ENCODE results near the gene RHOU.
"Not testable (repeated sequence)": the region's sequence is repeated elsewhere in the genome, so short reads cannot be mapped to it uniquely, and the experiment has no call there.

Gene RHOU

DNA sequence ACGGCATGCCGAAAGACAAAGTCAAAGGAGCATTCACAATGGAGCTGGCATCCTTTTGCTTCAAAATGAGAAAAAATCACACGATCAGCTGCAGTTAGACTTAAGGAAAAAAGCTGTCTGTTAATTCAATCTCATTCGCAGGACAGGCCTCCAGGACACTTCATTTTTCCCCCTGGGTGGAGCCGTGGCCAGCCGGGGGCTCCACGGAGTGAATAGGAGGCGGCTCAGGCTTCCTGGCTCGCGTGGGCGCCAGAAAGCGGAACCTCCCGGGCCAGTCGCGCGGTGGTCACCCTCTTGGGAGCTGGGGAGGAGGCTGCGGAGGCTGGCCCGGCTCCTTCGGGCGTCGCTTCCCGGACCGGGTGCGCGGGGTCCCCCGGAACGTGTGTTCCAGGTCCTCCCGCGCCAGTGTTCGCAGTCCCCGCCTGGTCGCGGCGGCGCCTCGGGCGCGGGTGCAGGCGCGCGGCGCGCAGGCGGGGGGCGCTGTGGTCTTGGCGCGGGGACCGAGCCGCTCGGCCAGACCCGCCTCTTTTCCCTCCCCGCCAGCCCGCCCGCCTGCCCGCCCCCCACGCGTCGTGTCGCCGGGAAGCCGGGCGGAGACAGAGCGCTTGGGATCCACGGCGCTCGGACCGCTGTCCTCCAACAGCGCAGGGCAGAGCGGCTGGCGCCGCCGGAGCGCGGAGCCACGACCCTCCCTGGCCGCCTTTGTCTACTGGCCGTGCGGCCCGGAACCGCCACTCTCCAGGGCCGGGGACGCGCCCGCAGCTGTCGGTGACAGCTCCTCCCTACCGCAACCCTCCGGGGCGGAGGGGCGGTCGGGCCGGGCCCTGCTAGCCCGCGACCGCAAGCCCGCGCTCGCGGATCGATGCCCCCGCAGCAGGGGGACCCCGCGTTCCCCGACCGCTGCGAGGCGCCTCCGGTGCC lies at the start of gene RHOU:
TSS of gene RHOU (plus strand) at position 599 of the 921 bp plus-strand sequence. CDS start at position 863, 264 bp downstream.
- peak; percentile 30 to 57 (median 48) for DNase-seq (ENCODE audit: low read depth in 3 of 3)

- DNase-seq (ENCODE audit: low read depth in 3 of 3): no peak
These were observed 47.7 kb upstream of the RHOU start for GRCh38 chr1:228687587-228687986.

DNA sequence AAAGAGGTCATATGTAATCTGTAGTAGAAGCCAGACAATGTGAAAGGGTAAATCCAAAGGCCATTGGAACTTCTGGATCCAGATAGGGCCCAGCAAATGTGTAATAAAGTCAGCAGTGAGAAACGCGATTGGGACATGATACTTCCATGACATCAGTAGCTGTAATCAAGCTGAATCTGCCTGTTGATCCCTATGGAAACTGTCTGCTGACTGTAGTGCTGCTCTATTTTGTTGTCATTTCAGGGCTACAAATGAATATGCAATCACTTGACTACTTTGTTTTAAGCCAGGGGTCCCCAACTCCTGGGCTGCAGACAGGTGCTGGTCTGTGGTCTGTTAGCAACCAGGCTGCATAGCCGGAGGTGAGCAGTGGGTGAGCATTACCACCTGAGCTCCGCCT lies 46.0 kb upstream of the RHOU start:
- DNase-seq (ENCODE audit: low read depth in 3 of 3): no peak

DNA sequence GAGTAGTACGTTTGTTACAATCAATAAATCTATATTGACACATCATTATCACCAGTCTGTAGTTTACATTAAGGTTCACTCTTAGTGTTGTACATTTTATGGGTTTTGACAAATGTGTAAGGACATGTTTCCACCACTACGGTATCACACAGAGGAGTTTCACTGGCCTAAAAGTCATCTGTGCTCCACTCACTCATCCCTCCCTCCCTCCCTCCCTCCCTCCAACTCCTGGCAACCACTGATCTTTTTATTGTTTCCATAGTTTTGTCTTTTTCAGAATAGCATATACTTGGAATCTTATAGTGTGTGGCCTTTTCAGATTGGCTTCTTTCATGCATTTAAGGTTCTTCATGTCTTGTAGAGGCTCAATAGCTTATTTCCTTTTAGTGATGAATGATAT lies 44.1 kb upstream of the RHOU start:
- no peak for DNase-seq (ENCODE audit: low read depth in 3 of 3)

DNA sequence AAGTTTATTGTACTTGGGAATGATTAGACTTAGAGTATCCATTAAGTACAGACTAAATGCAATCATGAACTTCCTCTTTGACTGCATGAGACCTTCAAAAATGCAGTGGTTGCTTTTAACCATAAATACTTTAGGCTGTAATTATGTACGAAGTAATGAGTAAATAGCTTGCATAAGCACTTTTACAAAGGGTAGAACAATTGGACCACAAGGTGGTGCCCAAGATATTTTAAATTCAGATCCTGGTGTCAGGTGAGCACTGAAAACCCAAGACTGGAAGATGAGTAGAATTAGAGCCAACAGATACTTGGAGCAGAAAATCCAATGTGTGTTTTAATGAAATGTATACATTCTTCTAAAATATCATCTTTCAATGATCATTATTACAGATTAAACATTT lies 43.4 kb upstream of the RHOU start:
- no peak for DNase-seq (ENCODE audit: low read depth in 3 of 3)

DNA sequence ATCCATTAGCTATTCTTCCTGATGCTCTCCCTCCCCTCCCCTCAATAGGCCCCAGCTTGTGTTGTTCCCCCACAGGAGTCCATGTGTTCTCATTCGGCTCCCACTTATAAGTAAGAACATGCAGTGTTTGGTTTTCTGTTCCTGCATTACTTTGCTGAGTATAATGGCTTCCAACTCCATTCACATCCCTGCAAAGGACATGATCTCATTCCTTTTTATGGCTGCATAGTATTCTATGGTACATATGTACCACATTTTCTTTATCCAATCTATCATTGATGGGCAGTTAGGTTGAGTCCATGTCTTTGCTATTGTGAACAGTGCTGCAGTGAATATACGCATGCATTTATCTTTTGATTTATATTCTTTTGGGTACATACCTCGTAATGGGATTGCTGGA lies 40.8 kb upstream of the RHOU start:
- DNase-seq (ENCODE audit: low read depth in 3 of 3): not testable (repeated sequence)

- no peak for DNase-seq (ENCODE audit: low read depth in 3 of 3)
These were observed 40.0 kb upstream of the RHOU start for GRCh38 chr1:228695015-228695955.

DNA sequence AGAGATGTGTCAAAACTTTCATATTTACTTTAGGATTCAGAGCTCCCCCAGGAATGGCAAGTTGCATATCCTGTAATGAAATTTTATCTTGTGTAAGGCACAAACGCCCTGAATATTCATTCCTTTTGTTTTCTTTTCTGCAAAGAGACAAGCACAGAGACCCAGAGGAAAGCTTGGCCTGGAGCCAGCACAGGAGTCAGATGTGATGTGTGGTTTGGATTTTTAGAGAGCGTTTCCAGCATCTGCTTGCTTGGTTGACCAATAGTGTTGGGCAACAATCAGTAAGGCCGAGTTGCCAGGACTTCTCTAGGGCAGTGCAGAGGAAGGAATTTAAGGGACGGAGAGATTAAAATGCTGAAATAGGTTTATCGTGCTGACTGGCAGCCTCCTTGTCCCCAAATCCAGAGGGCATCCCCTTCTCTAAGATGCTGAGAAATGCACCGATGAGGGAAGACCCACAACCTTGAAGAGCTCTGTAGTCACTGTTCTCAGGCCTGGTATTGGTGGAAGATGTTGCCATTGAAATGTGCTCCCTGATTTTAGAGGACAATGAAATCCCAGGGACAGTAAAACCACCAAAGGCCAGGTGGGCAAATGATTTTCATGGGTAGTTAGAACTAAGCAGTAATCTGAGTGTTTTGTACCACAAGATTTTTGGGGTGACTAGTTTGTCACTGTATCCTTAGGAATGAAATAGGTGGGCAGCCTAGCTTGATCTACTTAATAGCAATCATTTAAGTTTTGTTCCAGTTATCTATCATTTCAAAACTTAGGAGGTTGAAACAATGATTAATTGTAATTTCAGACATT lies 37.9 kb upstream of the RHOU start:
- DNase-seq (ENCODE audit: low read depth in 3 of 3): no peak

GRCh38 chr1:228698017-228698329 lies 37.3 kb upstream of the RHOU start:
- DNase-seq (ENCODE audit: low read depth in 3 of 3): no peak

- DNase-seq (ENCODE audit: low read depth in 3 of 3): no peak
These were observed 32.8 kb upstream of the RHOU start for GRCh38 chr1:228702433-228702832.

DNA sequence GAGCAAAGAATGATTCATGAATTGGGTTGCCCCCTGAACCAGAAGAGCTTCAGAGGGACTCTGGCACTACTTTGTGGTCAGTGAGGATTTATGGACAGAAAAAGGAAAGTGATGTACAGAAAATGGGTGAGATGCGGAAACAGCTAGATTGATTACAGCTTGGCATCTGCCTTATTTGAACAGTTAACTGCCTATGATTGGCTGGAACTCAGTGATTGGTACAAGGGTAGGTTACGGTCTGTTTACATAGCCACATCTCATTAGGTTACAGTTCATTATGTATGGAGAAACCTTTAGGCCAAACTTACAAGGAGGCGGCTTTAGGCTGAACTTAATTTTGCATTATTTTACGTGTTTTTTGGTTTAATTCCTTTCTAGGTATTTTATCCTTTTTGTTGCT lies 29.0 kb upstream of the RHOU start:
- no peak for DNase-seq (ENCODE audit: low read depth in 3 of 3)

DNA sequence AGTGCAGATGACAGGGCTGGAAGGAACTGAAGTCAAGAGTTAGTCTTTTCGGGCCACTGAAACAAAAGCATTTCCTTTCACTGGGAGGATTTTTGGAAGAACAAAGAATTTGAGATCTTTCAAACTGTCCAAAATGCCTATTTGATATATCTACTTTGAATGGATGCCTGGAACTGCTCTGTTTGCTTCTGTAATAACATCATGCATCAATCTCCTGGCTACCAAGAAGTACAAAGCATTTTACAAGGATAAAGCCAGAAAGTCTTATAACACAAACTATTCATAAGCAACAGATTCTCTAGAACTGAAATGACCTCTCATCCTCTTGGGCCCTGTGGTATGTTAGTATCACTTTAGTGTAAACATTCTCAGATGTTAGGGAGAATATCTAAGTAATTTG lies 18.2 kb upstream of the RHOU start:
- no peak for DNase-seq (ENCODE audit: low read depth in 3 of 3)

- no peak for DNase-seq (ENCODE audit: low read depth in 3 of 3)
These were observed 13.9 kb upstream of the RHOU start for GRCh38 chr1:228721407-228721806.

DNA sequence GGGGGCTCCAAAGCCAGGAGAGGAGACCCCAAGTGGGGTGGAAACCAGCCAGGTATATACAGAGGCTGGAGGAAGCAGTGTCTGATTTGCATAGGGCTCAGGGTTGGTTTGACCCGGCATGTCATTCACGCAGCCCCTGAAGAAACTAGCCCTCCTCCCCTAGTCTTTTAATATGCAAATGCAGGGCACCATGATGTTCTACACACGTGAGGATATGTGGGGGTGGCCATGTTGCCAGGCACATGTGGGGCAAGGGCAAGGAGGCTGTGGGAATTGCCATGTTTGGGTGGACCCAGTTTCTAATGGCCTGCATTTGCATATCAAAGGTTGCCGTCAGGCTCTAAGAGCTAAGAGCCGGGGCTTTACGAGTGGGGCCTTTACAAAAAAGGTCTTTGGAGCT lies 12.0 kb upstream of the RHOU start:
- DNase-seq (ENCODE audit: low read depth in 3 of 3): no peak

DNA sequence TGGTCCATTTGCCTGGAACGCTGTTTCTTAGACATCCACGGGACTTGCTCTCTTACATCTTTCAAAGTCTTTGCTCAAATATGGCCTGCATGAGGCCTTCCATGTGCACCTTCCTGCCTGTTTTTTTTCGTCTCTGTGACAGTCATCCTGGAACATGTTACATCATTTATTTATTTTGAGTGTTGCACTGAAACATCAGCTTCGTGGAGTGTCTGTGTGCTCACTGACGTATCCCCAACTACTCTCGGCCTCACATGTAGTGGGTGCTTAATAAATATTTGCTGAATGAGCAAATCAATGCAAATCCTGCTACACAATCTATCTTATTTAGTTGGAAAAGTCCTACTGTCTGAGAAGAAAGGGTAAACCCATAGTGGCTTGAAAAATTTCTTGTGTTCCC lies 11.4 kb upstream of the RHOU start:
- DNase-seq (ENCODE audit: low read depth in 3 of 3): no peak

GRCh38 chr1:228725178-228725577 lies 10.1 kb upstream of the RHOU start:
- DNase-seq (ENCODE audit: low read depth in 3 of 3): no peak

DNA sequence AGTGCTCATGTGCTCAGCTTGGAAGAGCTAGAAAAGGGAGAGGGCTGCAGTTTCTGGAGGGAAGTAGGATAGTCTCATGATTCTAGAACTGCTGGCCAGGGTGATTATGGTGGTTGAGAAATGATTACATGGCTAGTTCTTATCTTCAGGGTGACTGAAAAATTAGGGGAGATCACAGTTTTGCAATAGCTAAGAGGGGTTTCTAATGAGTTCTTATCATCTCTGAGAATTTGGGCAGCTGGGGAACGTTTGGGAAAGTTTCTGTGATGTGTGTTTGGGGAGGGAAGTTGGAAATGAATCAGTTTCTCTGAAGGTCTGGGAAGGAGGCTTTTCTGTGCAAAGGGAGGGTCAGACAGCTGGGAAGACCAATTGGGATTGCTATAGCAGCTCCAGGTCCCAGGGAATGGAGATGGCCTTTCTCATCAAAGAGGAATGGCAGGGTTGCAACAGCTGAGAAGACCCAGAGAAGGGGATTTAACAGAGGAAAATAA lies 7.6 kb upstream of the RHOU start:
- no peak for DNase-seq (ENCODE audit: low read depth in 3 of 3)

DNA sequence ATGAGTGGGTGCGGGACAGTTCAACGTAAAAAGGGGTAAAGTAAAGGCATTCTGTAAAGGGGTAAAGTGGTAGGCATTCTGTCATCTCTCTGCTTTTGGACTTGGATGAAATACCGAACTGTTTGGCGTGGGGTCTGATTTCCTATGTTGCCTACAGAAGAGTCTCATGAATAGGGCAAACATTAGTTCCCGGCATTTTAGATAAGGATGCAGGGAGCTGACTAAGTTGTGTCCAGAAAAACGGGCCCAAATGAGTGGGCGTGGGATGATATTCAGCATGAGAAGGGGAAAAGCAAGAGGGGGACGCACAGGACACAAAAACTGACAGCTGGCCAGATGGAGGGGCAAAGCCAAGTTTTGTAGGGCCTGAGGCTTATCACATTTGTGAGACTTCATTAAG lies 2.9 kb upstream of the RHOU start:
- DNase-seq (ENCODE audit: low read depth in 3 of 3): no peak

GRCh38 chr1:228733576-228733975 lies 1.7 kb upstream of the RHOU start:
- no peak for DNase-seq (ENCODE audit: low read depth in 3 of 3)

GRCh38 chr1:228735871-228736586 lies 750 bp downstream of the RHOU start:
- DNase-seq (ENCODE audit: low read depth in 3 of 3): peak in 1 of 3 experiments; percentile 14

GRCh38 chr1:228736844-228737445 lies 1.7 kb downstream of the RHOU start:
- no peak for DNase-seq (ENCODE audit: low read depth in 3 of 3)

Measured in stimulated activated CD4-positive, alpha-beta T cell treated with anti-CD3 and anti-CD28 coated beads, TNF-alpha, amount 100 ng/mL, for 4 hours (primary cell).